Measurements from ENCODE around the gene ASB3.

DNA sequence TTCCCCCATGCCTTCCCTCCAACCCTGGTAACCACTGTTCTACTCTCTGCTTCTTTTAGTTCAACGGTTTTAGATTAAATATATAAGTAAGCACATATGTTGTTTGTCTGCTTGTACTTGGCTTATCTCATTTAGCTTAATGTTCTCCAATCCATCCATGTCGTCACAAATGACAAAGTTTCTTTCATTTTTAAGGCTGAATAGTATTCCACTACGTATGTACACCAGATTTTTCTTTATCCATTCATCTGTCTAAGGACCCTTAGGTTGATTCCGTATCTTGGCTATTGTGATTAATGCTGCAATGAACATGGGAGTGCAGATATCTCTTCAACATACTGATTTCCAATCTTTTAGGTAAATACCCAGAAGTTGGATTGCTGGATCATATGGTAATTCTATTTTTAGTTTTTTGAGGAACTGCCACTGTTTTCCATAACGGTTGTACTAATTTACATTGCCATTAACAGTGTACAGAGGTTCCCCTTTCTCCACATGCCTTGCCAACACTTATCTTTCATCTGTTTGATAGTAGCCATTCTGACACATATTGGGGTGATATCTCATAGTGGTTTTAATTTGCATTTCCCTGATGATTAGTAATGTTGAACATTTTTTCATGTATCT, 8.1 kb downstream of the ASB3 start:
- TF ChIP-seq POLR2AphosphoS5 (IDR thresholded peaks at IDR 0.05): no peak
- no peak for TF ChIP-seq EP300 (conservative IDR thresholded peaks at IDR 0.05; ENCODE audit: poor library complexity, severe bottlenecking)
- TF ChIP-seq, protein P1, sequence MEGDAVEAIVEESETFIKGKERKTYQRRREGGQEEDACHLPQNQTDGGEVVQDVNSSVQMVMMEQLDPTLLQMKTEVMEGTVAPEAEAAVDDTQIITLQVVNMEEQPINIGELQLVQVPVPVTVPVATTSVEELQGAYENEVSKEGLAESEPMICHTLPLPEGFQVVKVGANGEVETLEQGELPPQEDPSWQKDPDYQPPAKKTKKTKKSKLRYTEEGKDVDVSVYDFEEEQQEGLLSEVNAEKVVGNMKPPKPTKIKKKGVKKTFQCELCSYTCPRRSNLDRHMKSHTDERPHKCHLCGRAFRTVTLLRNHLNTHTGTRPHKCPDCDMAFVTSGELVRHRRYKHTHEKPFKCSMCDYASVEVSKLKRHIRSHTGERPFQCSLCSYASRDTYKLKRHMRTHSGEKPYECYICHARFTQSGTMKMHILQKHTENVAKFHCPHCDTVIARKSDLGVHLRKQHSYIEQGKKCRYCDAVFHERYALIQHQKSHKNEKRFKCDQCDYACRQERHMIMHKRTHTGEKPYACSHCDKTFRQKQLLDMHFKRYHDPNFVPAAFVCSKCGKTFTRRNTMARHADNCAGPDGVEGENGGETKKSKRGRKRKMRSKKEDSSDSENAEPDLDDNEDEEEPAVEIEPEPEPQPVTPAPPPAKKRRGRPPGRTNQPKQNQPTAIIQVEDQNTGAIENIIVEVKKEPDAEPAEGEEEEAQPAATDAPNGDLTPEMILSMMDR (IDR thresholded peaks at IDR 0.05; ENCODE audit: poor library complexity, severe bottlenecking): no peak
- TF ChIP-seq EZH2 (IDR thresholded peaks at IDR 0.05; ENCODE audit: borderline replicate concordance, insufficient read depth, low read length, poor library complexity, severe bottlenecking): no peak
- no peak for TF ChIP-seq RAD21 (conservative IDR thresholded peaks at IDR 0.05)
- no peak for TF ChIP-seq TAF1 (IDR thresholded peaks at IDR 0.05; ENCODE audit: low read depth)

Data from neural cell (in vitro differentiated cells).